Vagina (tissue), 2 donors: ENCODE measurements around the gene TMOD3.

ENCODE experiments used
- POLR2A ChIP-seq, 2 donors: fragments of 450-650 bp; IDR thresholded peaks; one replicate each; pipeline ENCODE4 v1.6.1; 2017; ENCODE audit warnings: antibody characterized with exemption in 2 of 2, mild to moderate bottlenecking in 2 of 2, moderate library complexity in 2 of 2
- POLR2AphosphoS5 ChIP-seq, 2 donors: sonication (generic); formaldehyde crosslinking; IDR thresholded peaks; one replicate each; pipeline ENCODE4 v1.9.0; 2017; ENCODE audit warnings: antibody characterized with exemption in 2 of 2, mild to moderate bottlenecking in 2 of 2, low read depth in 1 of 2; ENCODE audit not compliant: insufficient read depth in 1 of 2
- TF ChIP-seq, protein P1 (sequence below), 3 experiments: fragments of 450-650 bp in 2 of 3; fragments of 200-600 bp in 1 of 3; sonication (generic) in 1 of 3; IDR thresholded peaks; one replicate each; pipeline ENCODE4 v1.5.1; 2017 to 2019; ENCODE audit warnings: antibody characterized with exemption in 3 of 3, mild to moderate bottlenecking in 2 of 3, moderate library complexity in 2 of 3

DNA sequence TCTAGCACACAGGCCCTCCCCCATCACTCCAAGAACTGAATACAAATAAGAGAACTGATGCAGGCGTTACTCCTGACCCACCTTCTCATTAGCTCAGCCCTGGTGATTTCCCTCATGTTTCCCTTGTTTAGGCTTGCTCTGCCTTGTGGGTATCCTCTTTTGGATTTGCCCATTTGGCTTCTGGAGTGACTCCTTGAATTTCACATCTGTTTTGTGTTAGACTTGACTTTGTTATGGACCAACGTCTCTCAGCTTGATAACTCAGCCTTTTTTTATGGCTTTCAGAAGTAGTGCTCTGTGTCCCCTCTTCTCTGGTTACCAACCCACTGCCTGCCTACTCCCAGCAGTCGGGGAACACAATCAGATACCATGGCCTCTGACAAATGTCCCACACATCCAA, 11.3 kb upstream of the TMOD3 start:
- TF ChIP-seq, protein P1, sequence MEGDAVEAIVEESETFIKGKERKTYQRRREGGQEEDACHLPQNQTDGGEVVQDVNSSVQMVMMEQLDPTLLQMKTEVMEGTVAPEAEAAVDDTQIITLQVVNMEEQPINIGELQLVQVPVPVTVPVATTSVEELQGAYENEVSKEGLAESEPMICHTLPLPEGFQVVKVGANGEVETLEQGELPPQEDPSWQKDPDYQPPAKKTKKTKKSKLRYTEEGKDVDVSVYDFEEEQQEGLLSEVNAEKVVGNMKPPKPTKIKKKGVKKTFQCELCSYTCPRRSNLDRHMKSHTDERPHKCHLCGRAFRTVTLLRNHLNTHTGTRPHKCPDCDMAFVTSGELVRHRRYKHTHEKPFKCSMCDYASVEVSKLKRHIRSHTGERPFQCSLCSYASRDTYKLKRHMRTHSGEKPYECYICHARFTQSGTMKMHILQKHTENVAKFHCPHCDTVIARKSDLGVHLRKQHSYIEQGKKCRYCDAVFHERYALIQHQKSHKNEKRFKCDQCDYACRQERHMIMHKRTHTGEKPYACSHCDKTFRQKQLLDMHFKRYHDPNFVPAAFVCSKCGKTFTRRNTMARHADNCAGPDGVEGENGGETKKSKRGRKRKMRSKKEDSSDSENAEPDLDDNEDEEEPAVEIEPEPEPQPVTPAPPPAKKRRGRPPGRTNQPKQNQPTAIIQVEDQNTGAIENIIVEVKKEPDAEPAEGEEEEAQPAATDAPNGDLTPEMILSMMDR (IDR thresholded peaks at IDR 0.05): no peak
- TF ChIP-seq POLR2A (IDR thresholded peaks at IDR 0.05) (no peak), POLR2AphosphoS5 (IDR thresholded peaks at IDR 0.05; ENCODE audit: insufficient read depth in 1 of 2, low read depth in 1 of 2) (no peak)
